Measurements from ENCODE around the gene SLC5A5. TPM values are rescaled to one million over a fixed set of nuclear protein-coding genes. Genes with fewer than 3 reads are reported as not detected.

The SLC5A5 gene
- total RNA-seq, 1 experiment from 2014 or later, result not detected

- Mint-ChIP-seq H3K27me3 (ENCODE audit: insufficient read depth, unreplicated experiment) (no peaks in the 10 kb centered on the region), H3K4me3 (ENCODE audit: unreplicated experiment) (no peak overlapping the region), H3K27ac (ENCODE audit: low read depth, unreplicated experiment) (no peak overlapping the region), H3K4me1 (ENCODE audit: insufficient read depth, unreplicated experiment) (no peaks in the 10 kb centered on the region), H3K9me3 (ENCODE audit: unreplicated experiment) (no peaks in the 10 kb centered on the region), H3K36me3 (ENCODE audit: insufficient read depth, unreplicated experiment) (no peaks in the 10 kb centered on the region)
- no TSS peak for BruUV-seq (replicated peaks)
- ChIA-PET CTCF (interaction anchor here (0.7 to 1.4 kb wide), 2 partner anchors 11 to 60 kb away, joined by 3 to 5 read pairs; no protein-coding TSS in a partner anchor), POLR2A (interaction anchor here (1.2 kb wide), 1 partner anchor 21 kb away, joined by 3 read pairs; no protein-coding TSS in a partner anchor)
- intact Hi-C loops (cut with micrococcal nuclease), result no loop called here
- peak; percentile 6 for TF ChIP-seq CTCF (IDR thresholded peaks at IDR 0.05; ENCODE audit: unreplicated experiment)
- no peak for DNase-seq (ENCODE audit: unreplicated experiment)
Observed at GRCh38 chr19:17834350-17835181, 37.2 kb upstream of the SLC5A5 start.

GRCh38 chr19:17835182-17836006 lies 36.4 kb upstream of the SLC5A5 start:
- no peaks in the 10 kb centered on the region for H3K9me3 Mint-ChIP-seq (ENCODE audit: unreplicated experiment)

GRCh38 chr19:17836530-17836929 lies 35.2 kb upstream of the SLC5A5 start:
- ChIA-PET CTCF (interaction anchor here (0.6 kb wide), 1 partner anchor 109 kb away, joined by 3 read pairs; no protein-coding TSS in a partner anchor), POLR2A (interaction anchor here (0.7 to 1.0 kb wide), 2 partner anchors 23 to 24 kb away, joined by 3 read pairs; partner anchors contain the start of gene RPL18A)
- Mint-ChIP-seq H3K36me3 (ENCODE audit: insufficient read depth, unreplicated experiment) (no peaks in the 10 kb centered on the region), H3K4me1 (ENCODE audit: insufficient read depth, unreplicated experiment) (no peaks in the 10 kb centered on the region), H3K9me3 (ENCODE audit: unreplicated experiment) (no peaks in the 10 kb centered on the region), H3K27me3 (ENCODE audit: insufficient read depth, unreplicated experiment) (no peaks in the 10 kb centered on the region), H3K27ac (ENCODE audit: low read depth, unreplicated experiment) (no peak overlapping the region), H3K4me3 (ENCODE audit: unreplicated experiment) (no peak overlapping the region)
- intact Hi-C loops (cut with micrococcal nuclease), result no loop called here
- no TSS peak for BruUV-seq (replicated peaks)
- no peak for TF ChIP-seq CTCF (IDR thresholded peaks at IDR 0.05; ENCODE audit: unreplicated experiment)
- no peak for DNase-seq (ENCODE audit: unreplicated experiment)

More at GRCh38 chr19:17835182-17836006, 36.4 kb upstream of the SLC5A5 start:
- H3K36me3 Mint-ChIP-seq (ENCODE audit: insufficient read depth, unreplicated experiment), result no peaks in the 10 kb centered on the region
- intact Hi-C loops (cut with micrococcal nuclease), result no loop called here
- TF ChIP-seq CTCF (IDR thresholded peaks at IDR 0.05; ENCODE audit: unreplicated experiment), result no peak
- H3K27me3 Mint-ChIP-seq (ENCODE audit: insufficient read depth, unreplicated experiment), result no peaks in the 10 kb centered on the region
- no peaks in the 10 kb centered on the region for H3K4me1 Mint-ChIP-seq (ENCODE audit: insufficient read depth, unreplicated experiment)
- DNase-seq (ENCODE audit: unreplicated experiment), result no peak
- H3K4me3 Mint-ChIP-seq (ENCODE audit: unreplicated experiment), result no peak overlapping the region
- ChIA-PET POLR2A (no interaction called here), CTCF (interaction anchor here (1.4 kb wide), 1 partner anchor 61 kb away, joined by 5 read pairs; no protein-coding TSS in a partner anchor)
- H3K27ac Mint-ChIP-seq (ENCODE audit: low read depth, unreplicated experiment), result no peak overlapping the region
- BruUV-seq (replicated peaks), result no TSS peak

- Mint-ChIP-seq H3K27me3 (ENCODE audit: insufficient read depth, unreplicated experiment) (no peaks in the 10 kb centered on the region), H3K4me3 (ENCODE audit: unreplicated experiment) (no peak overlapping the region), H3K4me1 (ENCODE audit: insufficient read depth, unreplicated experiment) (no peaks in the 10 kb centered on the region), H3K9me3 (ENCODE audit: unreplicated experiment) (no peaks in the 10 kb centered on the region), H3K36me3 (ENCODE audit: insufficient read depth, unreplicated experiment) (no peaks in the 10 kb centered on the region), H3K27ac (ENCODE audit: low read depth, unreplicated experiment) (no peak overlapping the region)
- CTCF ChIA-PET, result no interaction called here
- no peak for DNase-seq (ENCODE audit: unreplicated experiment)
- POLR2A ChIA-PET, result interaction anchor here (0.6 to 1.2 kb wide), 3 partner anchors 21 to 342 kb away, joined by 3 read pairs; no protein-coding TSS in a partner anchor
- no peak for TF ChIP-seq CTCF (IDR thresholded peaks at IDR 0.05; ENCODE audit: unreplicated experiment)
- no TSS peak for BruUV-seq (replicated peaks)
- intact Hi-C loops (cut with micrococcal nuclease), result no loop called here
Observed at GRCh38 chr19:17837972-17838371, 33.8 kb upstream of the SLC5A5 start.

Measured in MCF 10A (cell line).